Endothelial cell of umbilical vein (primary cell): ENCODE results near the gene MAPK11. TPM values are rescaled to one million over a fixed set of nuclear protein-coding genes. Genes with fewer than 3 reads are reported as not detected.

Experiments used
- BruUV-seq: library from RNA; stranded (reverse); fragments of 400-500 nt; replicated peaks from 2 replicates; lab custom pipeline; 2021; lab: Mats Ljungman, UMichigan
- CTCF ChIA-PET: fragments of 300-600, 350-600 bp; sonication (Branson Sonifier 250); formaldehyde crosslinking; loops from one replicate; lab custom pipeline; 2021; ENCODE audit warnings: antibody characterized with exemption, inconsistent platforms; lab: Charles Lee
- POLR2A ChIA-PET: fragments of 300-600, 350-600 bp; sonication (Branson Sonifier 250); formaldehyde crosslinking; loops from one replicate; lab custom pipeline; 2021; ENCODE audit warnings: antibody characterized with exemption, inconsistent platforms; lab: Charles Lee
- DNase-seq: peaks from one replicate; pipeline ENCODE4 v3.0.0-alpha.2; 2011; ENCODE audit warnings: low read depth, low spot score
- FAIRE-seq: peaks from 2 replicates; lab custom pipeline; 2011; peaks lifted over from hg19 to GRCh38; lab: Jason Lieb, UNC
- H2AFZ ChIP-seq: 2 replicates; pipeline ENCODE4 v1.6.0; 2012; ENCODE audit warnings: low read depth, low read length, control low read depth, inconsistent platforms
- H3K27ac ChIP-seq: 2 replicates; pipeline ENCODE4 v1.5.1; 2011; ENCODE audit warnings: low read depth, mild to moderate bottlenecking, control low read depth, low read length, moderate library complexity; ENCODE audit not compliant: insufficient read depth
- H3K27me3 ChIP-seq, 2 experiments: 2 replicates each; pipeline versions ENCODE4 v1.6.0 to v1.6.1; 2011; ENCODE audit warnings: low read length in 2 of 2, mixed read lengths in 1 of 2; ENCODE audit not compliant: control insufficient read depth in 2 of 2, insufficient read depth in 2 of 2
- H3K36me3 ChIP-seq, 2 experiments: 2 replicates in 1 of 2; 3 replicates in 1 of 2; pipeline ENCODE4 v1.5.1; 2011; ENCODE audit warnings: low read length in 2 of 2, mild to moderate bottlenecking in 1 of 2, moderate library complexity in 1 of 2; ENCODE audit not compliant: control insufficient read depth in 2 of 2, insufficient read depth in 2 of 2; ENCODE audit errors: extremely low read depth in 1 of 2
- H3K4me1 ChIP-seq: 3 replicates; pipeline ENCODE4 v1.5.1; 2011; ENCODE audit warnings: mild to moderate bottlenecking, low read length; ENCODE audit not compliant: control insufficient read depth, insufficient read depth; ENCODE audit errors: extremely low read depth
- H3K4me2 ChIP-seq: 2 replicates; pipeline ENCODE4 v1.6.1; 2011; ENCODE audit warnings: low read length, control low read depth, mixed read lengths; ENCODE audit not compliant: insufficient read depth
- H3K4me3 ChIP-seq, 3 experiments: fragments of 200-600 bp in 1 of 3; sonication (generic), shearing (Covaris generic) in 1 of 3; replicated peaks in 1 of 3; 2 replicates each; pipeline ENCODE4 v1.5.1; 2011 to 2016; ENCODE audit warnings: control low read depth in 3 of 3, low read length in 3 of 3, mild to moderate bottlenecking in 2 of 3, inconsistent platforms in 1 of 3, low read depth in 1 of 3, moderate library complexity in 1 of 3; ENCODE audit not compliant: insufficient read depth in 1 of 3
- H3K79me2 ChIP-seq: 2 replicates; pipeline ENCODE4 v1.6.0; 2012; ENCODE audit warnings: low read length, inconsistent platforms; ENCODE audit not compliant: control insufficient read depth, insufficient read depth
- H3K9ac ChIP-seq: replicated peaks from 2 replicates; pipeline ENCODE3; 2011; ENCODE audit warnings: low read length, control low read depth; ENCODE audit not compliant: insufficient read depth; ENCODE audit errors: extremely low read depth
- H3K9me1 ChIP-seq: replicated peaks from 3 replicates; pipeline ENCODE4 v1.6.0; 2011; ENCODE audit warnings: mild to moderate bottlenecking, low read length; ENCODE audit not compliant: control insufficient read depth, insufficient read depth; ENCODE audit errors: extremely low read depth
- H3K9me3 ChIP-seq: replicated peaks from 2 replicates; pipeline ENCODE4 v1.5.1; 2012; ENCODE audit warnings: low read length, inconsistent platforms; ENCODE audit not compliant: control insufficient read depth, insufficient read depth
- H4K20me1 ChIP-seq: replicated peaks from 2 replicates; pipeline ENCODE3; 2011; ENCODE audit warnings: mild to moderate bottlenecking, low read length; ENCODE audit not compliant: control insufficient read depth, insufficient read depth; ENCODE audit errors: extremely low read depth
- EZH2 ChIP-seq: IDR thresholded peaks from 2 replicates; pipeline ENCODE4 v1.6.1; 2012; ENCODE audit warnings: borderline replicate concordance, low read depth, mild to moderate bottlenecking, moderate library complexity, low read length, inconsistent platforms; ENCODE audit not compliant: severe bottlenecking
- FOS ChIP-seq: IDR thresholded peaks from 2 replicates; pipeline ENCODE4 v1.6.1; 2011; ENCODE audit warnings: mild to moderate bottlenecking, low read length, moderate library complexity, borderline replicate concordance; ENCODE audit not compliant: insufficient read depth
- GATA2 ChIP-seq: IDR thresholded peaks from 2 replicates; pipeline ENCODE4 v1.7.0; 2011; ENCODE audit warnings: low read depth, mild to moderate bottlenecking, moderate library complexity, mixed read lengths, low read length; ENCODE audit not compliant: insufficient read length, insufficient read depth
- JUN ChIP-seq: IDR thresholded peaks from 2 replicates; pipeline ENCODE4 v1.6.1; 2011; ENCODE audit warnings: borderline replicate concordance, low read depth; ENCODE audit not compliant: insufficient read length, insufficient read depth
- MYC ChIP-seq: IDR thresholded peaks from one replicate; pipeline ENCODE4 v1.6.1; 2011; ENCODE audit warnings: mild to moderate bottlenecking, low read depth, low read length
- POLR2A ChIP-seq: IDR thresholded peaks from 2 replicates; pipeline ENCODE4 v1.6.1; 2012; ENCODE audit warnings: low read depth, mild to moderate bottlenecking, control low read depth, low read length
- POLR2AphosphoS5 ChIP-seq: IDR thresholded peaks from 2 replicates; pipeline ENCODE4 v1.6.1; 2012; ENCODE audit warnings: low read depth, mild to moderate bottlenecking, control low read depth, low read length, moderate library complexity; ENCODE audit not compliant: insufficient read depth
- dilution Hi-C: fragments of 300-500 bp; cut with MboI; formaldehyde crosslinking; loops from one replicate; pipeline ENCODE4 v1.15.0; 2019; ENCODE audit warnings: low sequenced_read_pairs; ENCODE audit not compliant: extremely low pct_ligation_motif_present
- intact Hi-C: fragments of 100-400 bp; cut with micrococcal nuclease; formaldehyde crosslinking; loops from one replicate; pipeline ENCODE4 v1.10.0; 2022
- polyA plus RNA-seq, 4 experiments: library from polyadenylated mRNA; depleted of rRNA in 3 of 4; stranded (reverse) in 3 of 4; unstranded in 1 of 4; fragments of >200 nt; gene quantifications; 2 replicates each; pipeline versions ENCODE4 v1.2.1 to v1.2.3, GENCODE V29; 2011 to 2012; ENCODE audit warnings: missing spikeins in 1 of 4
- total RNA-seq: library from RNA; stranded (reverse); gene quantifications from 2 replicates; pipeline ENCODE4 v1.2.3, GENCODE V29; 2021
- TF ChIP-seq, protein P1 (sequence below): IDR thresholded peaks from 2 replicates; pipeline ENCODE4 v1.6.1; 2011; ENCODE audit not compliant: insufficient read depth, insufficient read length
- TF ChIP-seq, protein P2 (sequence below), 2 donors: IDR thresholded peaks; 1 replicate in 1 of 2; 2 replicates in 1 of 2; pipeline ENCODE4 v1.5.1; 2011; ENCODE audit warnings: low read length in 2 of 2, mild to moderate bottlenecking in 2 of 2, moderate library complexity in 2 of 2, control low read depth in 1 of 2, inconsistent platforms in 1 of 2, low read depth in 1 of 2; ENCODE audit not compliant: insufficient read depth in 1 of 2; ENCODE audit errors: extremely low read depth in 1 of 2

MAPK11 gene
- total and polyA plus RNA-seq, 2 donors (not counting 3 experiments of a cell fraction or from before 2014, with no cell fraction given): 22.8 to 26.3 TPM

DNA sequence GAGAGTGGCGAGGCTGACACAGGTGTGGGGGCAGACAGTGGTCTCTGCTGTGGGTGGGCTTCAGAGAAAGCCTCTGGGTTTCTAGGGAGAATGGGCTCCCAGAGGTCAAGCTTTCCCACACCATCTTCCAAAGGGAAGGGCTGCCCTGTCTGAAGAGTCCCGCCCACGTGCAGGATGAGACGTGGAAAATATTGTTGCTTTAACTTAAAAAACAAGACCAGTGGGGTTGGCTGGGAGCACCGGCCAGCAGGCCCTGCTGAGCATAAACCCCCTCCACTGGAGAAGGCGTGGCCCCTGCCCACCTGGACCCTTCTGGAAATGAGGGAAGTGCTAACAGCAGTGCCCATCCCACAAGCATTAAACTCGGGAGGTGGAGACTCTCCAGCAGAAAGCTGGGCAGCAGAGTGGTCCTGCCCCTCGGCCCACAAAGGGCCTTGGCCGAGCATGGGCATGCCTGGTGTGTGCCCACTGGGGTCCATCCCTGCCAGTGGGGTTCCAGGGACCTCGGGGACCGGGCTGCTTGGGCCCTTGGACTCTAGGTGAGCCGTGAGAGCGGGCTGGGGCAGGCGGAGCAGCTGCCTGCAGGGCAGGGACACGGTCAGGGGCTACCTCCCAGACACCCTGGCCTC lies 54.0 kb downstream of the MAPK11 start:
- Histone ChIP-seq H3K4me1 (no peaks in the 10 kb centered on the region), H3K27me3 (no peaks in the 10 kb centered on the region), H3K9me3 (no peaks in the 10 kb centered on the region), H3K79me2 (peaks cover 21% of the 10 kb centered on the region), H3K9me1 (no peaks in the 10 kb centered on the region), H3K4me2 (no peak overlapping the region), H3K27ac (no peak overlapping the region), H3K36me3 (peaks cover 28 to 55% of the 10 kb centered on the region in 2 experiments), H2AFZ (no peak overlapping the region), H3K4me3 (no peak overlapping the region), H3K9ac (no peak overlapping the region), H4K20me1 (no peaks in the 10 kb centered on the region)
- dilution Hi-C loops: no loop called here
- BruUV-seq: no TSS peak
- CTCF ChIA-PET: interaction anchor here (2.1 kb wide), 1 partner anchor 9 kb away, joined by 5 read pairs; no protein-coding TSS in a partner anchor
- FAIRE-seq (no peak), DNase-seq (no peak)
- no peak for TF ChIP-seq JUN
- TF ChIP-seq FOS: no peak
- no peak for TF ChIP-seq MYC
- no peak for TF ChIP-seq POLR2A
- TF ChIP-seq POLR2AphosphoS5: no peak
- TF ChIP-seq EZH2: no peak
- no peak for TF ChIP-seq GATA2
- TF ChIP-seq, protein P1, sequence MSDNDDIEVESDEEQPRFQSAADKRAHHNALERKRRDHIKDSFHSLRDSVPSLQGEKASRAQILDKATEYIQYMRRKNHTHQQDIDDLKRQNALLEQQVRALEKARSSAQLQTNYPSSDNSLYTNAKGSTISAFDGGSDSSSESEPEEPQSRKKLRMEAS: no peak
- TF ChIP-seq, protein P2, sequence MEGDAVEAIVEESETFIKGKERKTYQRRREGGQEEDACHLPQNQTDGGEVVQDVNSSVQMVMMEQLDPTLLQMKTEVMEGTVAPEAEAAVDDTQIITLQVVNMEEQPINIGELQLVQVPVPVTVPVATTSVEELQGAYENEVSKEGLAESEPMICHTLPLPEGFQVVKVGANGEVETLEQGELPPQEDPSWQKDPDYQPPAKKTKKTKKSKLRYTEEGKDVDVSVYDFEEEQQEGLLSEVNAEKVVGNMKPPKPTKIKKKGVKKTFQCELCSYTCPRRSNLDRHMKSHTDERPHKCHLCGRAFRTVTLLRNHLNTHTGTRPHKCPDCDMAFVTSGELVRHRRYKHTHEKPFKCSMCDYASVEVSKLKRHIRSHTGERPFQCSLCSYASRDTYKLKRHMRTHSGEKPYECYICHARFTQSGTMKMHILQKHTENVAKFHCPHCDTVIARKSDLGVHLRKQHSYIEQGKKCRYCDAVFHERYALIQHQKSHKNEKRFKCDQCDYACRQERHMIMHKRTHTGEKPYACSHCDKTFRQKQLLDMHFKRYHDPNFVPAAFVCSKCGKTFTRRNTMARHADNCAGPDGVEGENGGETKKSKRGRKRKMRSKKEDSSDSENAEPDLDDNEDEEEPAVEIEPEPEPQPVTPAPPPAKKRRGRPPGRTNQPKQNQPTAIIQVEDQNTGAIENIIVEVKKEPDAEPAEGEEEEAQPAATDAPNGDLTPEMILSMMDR (IDR thresholded peaks at IDR 0.05; ENCODE audit: extremely low read depth in 1 of 2, insufficient read depth in 1 of 2, low read depth in 1 of 2, low read length in 2 of 2): no peak
- POLR2A ChIA-PET: interaction anchor here (0.7 kb wide), 1 partner anchor 446 kb away, joined by 9 read pairs; no protein-coding TSS in a partner anchor
- intact Hi-C loops: no loop called here
